Measurements from ENCODE around the gene IRX2. TPM values are rescaled to one million over a fixed set of nuclear protein-coding genes. Genes with fewer than 3 reads are reported as not detected.

IRX2 gene
- polyA plus RNA-seq, 1 donor: 0.01 TPM

- no peaks in the 10 kb centered on the region for H3K4me1 ChIP-seq (ENCODE audit: control insufficient read depth, insufficient read depth, low read length)
- no peak overlapping the region for H3K27ac ChIP-seq (ENCODE audit: low read length)
- no peak overlapping the region for H3K4me3 ChIP-seq (ENCODE audit: low read length)
- DNase-seq: no peak
- no peaks in the 10 kb centered on the region for H3K9me3 ChIP-seq (ENCODE audit: control insufficient read depth, low read depth, low read length)
- no peaks in the 10 kb centered on the region for H3K36me3 ChIP-seq (ENCODE audit: control insufficient read depth, insufficient read depth, low read length)
- H3K27me3 ChIP-seq (ENCODE audit: control insufficient read depth, insufficient read depth, low read length): no peaks in the 10 kb centered on the region
- WGBS (ENCODE audit: insufficient coverage, low lambda C conversion rate): no CpG with 5 or more reads among the region's 6 CpGs
Measured at GRCh38 chr5:2715856-2716255, 35.6 kb downstream of the IRX2 start.

- Histone ChIP-seq H3K27ac (ENCODE audit: low read length) (no peak overlapping the region), H3K9me3 (ENCODE audit: control insufficient read depth, low read depth, low read length) (no peaks in the 10 kb centered on the region), H3K27me3 (ENCODE audit: control insufficient read depth, insufficient read depth, low read length) (no peaks in the 10 kb centered on the region), H3K36me3 (ENCODE audit: control insufficient read depth, insufficient read depth, low read length) (no peaks in the 10 kb centered on the region), H3K4me3 (ENCODE audit: low read length) (no peak overlapping the region), H3K4me1 (ENCODE audit: control insufficient read depth, insufficient read depth, low read length) (no peaks in the 10 kb centered on the region)
- DNase-seq: no peak
- WGBS (ENCODE audit: insufficient coverage, low lambda C conversion rate): no CpG with 5 or more reads among the region's 6 CpGs
Measured at GRCh38 chr5:2714805-2715204, 36.7 kb downstream of the IRX2 start.

GRCh38 chr5:2714026-2714425 lies 37.5 kb downstream of the IRX2 start:
- Histone ChIP-seq H3K4me1 (ENCODE audit: control insufficient read depth, insufficient read depth, low read length) (no peaks in the 10 kb centered on the region), H3K9me3 (ENCODE audit: control insufficient read depth, low read depth, low read length) (no peaks in the 10 kb centered on the region), H3K27ac (ENCODE audit: low read length) (no peak overlapping the region), H3K27me3 (ENCODE audit: control insufficient read depth, insufficient read depth, low read length) (no peaks in the 10 kb centered on the region), H3K4me3 (ENCODE audit: low read length) (no peak overlapping the region), H3K36me3 (ENCODE audit: control insufficient read depth, insufficient read depth, low read length) (no peaks in the 10 kb centered on the region)
- 82% methylated on average over 1 of the region's 6 CpGs for WGBS (ENCODE audit: insufficient coverage, low lambda C conversion rate)
- no peak for DNase-seq

- Histone ChIP-seq H3K9me3 (ENCODE audit: control insufficient read depth, low read depth, low read length) (no peaks in the 10 kb centered on the region), H3K36me3 (ENCODE audit: control insufficient read depth, insufficient read depth, low read length) (no peaks in the 10 kb centered on the region), H3K27ac (ENCODE audit: low read length) (no peak overlapping the region), H3K27me3 (ENCODE audit: control insufficient read depth, insufficient read depth, low read length) (no peaks in the 10 kb centered on the region), H3K4me3 (ENCODE audit: low read length) (no peak overlapping the region), H3K4me1 (ENCODE audit: control insufficient read depth, insufficient read depth, low read length) (no peaks in the 10 kb centered on the region)
- DNase-seq: no peak
- WGBS (ENCODE audit: insufficient coverage, low lambda C conversion rate): no CpG with 5 or more reads among the region's 24 CpGs
Measured at GRCh38 chr5:2711446-2712425, 39.7 kb downstream of the IRX2 start.

- H3K27me3 ChIP-seq (ENCODE audit: control insufficient read depth, insufficient read depth, low read length): no peaks in the 10 kb centered on the region
- no peaks in the 10 kb centered on the region for H3K4me1 ChIP-seq (ENCODE audit: control insufficient read depth, insufficient read depth, low read length)
- H3K27ac ChIP-seq (ENCODE audit: low read length): no peak overlapping the region
- DNase-seq: no peak
- H3K9me3 ChIP-seq (ENCODE audit: control insufficient read depth, low read depth, low read length): no peaks in the 10 kb centered on the region
- no peaks in the 10 kb centered on the region for H3K36me3 ChIP-seq (ENCODE audit: control insufficient read depth, insufficient read depth, low read length)
- no peak overlapping the region for H3K4me3 ChIP-seq (ENCODE audit: low read length)
- WGBS (ENCODE audit: insufficient coverage, low lambda C conversion rate): 67% methylated on average over 2 of the region's 3 CpGs
Measured at GRCh38 chr5:2710910-2711309, 40.6 kb downstream of the IRX2 start.

GRCh38 chr5:2709976-2710689 lies 41.3 kb downstream of the IRX2 start:
- Histone ChIP-seq H3K4me1 (ENCODE audit: control insufficient read depth, insufficient read depth, low read length) (no peaks in the 10 kb centered on the region), H3K27me3 (ENCODE audit: control insufficient read depth, insufficient read depth, low read length) (no peaks in the 10 kb centered on the region), H3K27ac (ENCODE audit: low read length) (no peak overlapping the region), H3K36me3 (ENCODE audit: control insufficient read depth, insufficient read depth, low read length) (no peaks in the 10 kb centered on the region), H3K9me3 (ENCODE audit: control insufficient read depth, low read depth, low read length) (no peaks in the 10 kb centered on the region), H3K4me3 (ENCODE audit: low read length) (no peak overlapping the region)
- WGBS (ENCODE audit: insufficient coverage, low lambda C conversion rate): 0% methylated on average over 1 of the region's 16 CpGs
- DNase-seq: no peak

- 93% methylated on average over 2 of the region's 10 CpGs for WGBS (ENCODE audit: insufficient coverage, low lambda C conversion rate)
- no peak for DNase-seq
- no peak overlapping the region for H3K27ac ChIP-seq (ENCODE audit: low read length)
Measured at GRCh38 chr5:2708751-2709150, 42.7 kb downstream of the IRX2 start.

GRCh38 chr5:2708132-2708531 lies 43.3 kb downstream of the IRX2 start:
- Histone ChIP-seq H3K4me1 (ENCODE audit: control insufficient read depth, insufficient read depth, low read length) (no peaks in the 10 kb centered on the region), H3K36me3 (ENCODE audit: control insufficient read depth, insufficient read depth, low read length) (no peaks in the 10 kb centered on the region), H3K4me3 (ENCODE audit: low read length) (no peak overlapping the region), H3K27me3 (ENCODE audit: control insufficient read depth, insufficient read depth, low read length) (no peaks in the 10 kb centered on the region), H3K9me3 (ENCODE audit: control insufficient read depth, low read depth, low read length) (no peaks in the 10 kb centered on the region), H3K27ac (ENCODE audit: low read length) (no peak overlapping the region)
- no peak for DNase-seq
- no CpG with 5 or more reads among the region's 15 CpGs for WGBS (ENCODE audit: insufficient coverage, low lambda C conversion rate)

More at GRCh38 chr5:2708751-2709150, 42.7 kb downstream of the IRX2 start:
- Histone ChIP-seq H3K36me3 (ENCODE audit: control insufficient read depth, insufficient read depth, low read length) (no peaks in the 10 kb centered on the region), H3K27me3 (ENCODE audit: control insufficient read depth, insufficient read depth, low read length) (no peaks in the 10 kb centered on the region), H3K4me1 (ENCODE audit: control insufficient read depth, insufficient read depth, low read length) (no peaks in the 10 kb centered on the region), H3K9me3 (ENCODE audit: control insufficient read depth, low read depth, low read length) (no peaks in the 10 kb centered on the region), H3K4me3 (ENCODE audit: low read length) (no peak overlapping the region)

GRCh38 chr5:2705861-2706260 lies 45.6 kb downstream of the IRX2 start:
- no peak for DNase-seq
- no peaks in the 10 kb centered on the region for H3K36me3 ChIP-seq (ENCODE audit: control insufficient read depth, insufficient read depth, low read length)
- H3K4me3 ChIP-seq (ENCODE audit: low read length): no peak overlapping the region
- H3K27me3 ChIP-seq (ENCODE audit: control insufficient read depth, insufficient read depth, low read length): no peaks in the 10 kb centered on the region
- no peaks in the 10 kb centered on the region for H3K9me3 ChIP-seq (ENCODE audit: control insufficient read depth, low read depth, low read length)
- WGBS (ENCODE audit: insufficient coverage, low lambda C conversion rate): no CpG with 5 or more reads among the region's 10 CpGs
- no peaks in the 10 kb centered on the region for H3K4me1 ChIP-seq (ENCODE audit: control insufficient read depth, insufficient read depth, low read length)
- no peak overlapping the region for H3K27ac ChIP-seq (ENCODE audit: low read length)

- no peaks in the 10 kb centered on the region for H3K36me3 ChIP-seq (ENCODE audit: control insufficient read depth, insufficient read depth, low read length)
- DNase-seq: no peak
- no peaks in the 10 kb centered on the region for H3K4me1 ChIP-seq (ENCODE audit: control insufficient read depth, insufficient read depth, low read length)
- no CpG with 5 or more reads among the region's 16 CpGs for WGBS (ENCODE audit: insufficient coverage, low lambda C conversion rate)
- no peaks in the 10 kb centered on the region for H3K9me3 ChIP-seq (ENCODE audit: control insufficient read depth, low read depth, low read length)
- no peaks in the 10 kb centered on the region for H3K27me3 ChIP-seq (ENCODE audit: control insufficient read depth, insufficient read depth, low read length)
- H3K4me3 ChIP-seq (ENCODE audit: low read length): no peak overlapping the region
- H3K27ac ChIP-seq (ENCODE audit: low read length): no peak overlapping the region
Measured at GRCh38 chr5:2704806-2705645, 46.5 kb downstream of the IRX2 start.
